ENCODE results near the gene RTN4. TPM values are rescaled to one million over a fixed set of nuclear protein-coding genes. Genes with fewer than 3 reads are reported as not detected.

Gene RTN4
- total RNA-seq, 2 donors from 2014 or later, result 190 to 249 TPM

GRCh38 chr2:54969295-54969939, 80.8 kb downstream of the RTN4 start:
- Histone ChIP-seq H3K4me1 (replicated peaks) (peaks cover 14% of the 10 kb centered on the region), H3K36me3 (no peaks in the 10 kb centered on the region), H3K9me3 (no peaks in the 10 kb centered on the region), H3K4me3 (no peak overlapping the region), H3K27me3 (replicated peaks; ENCODE audit: insufficient read depth) (no peaks in the 10 kb centered on the region), H3K27ac (no peak overlapping the region)
- TF ChIP-seq POLR2AphosphoS5 (IDR thresholded peaks at IDR 0.05), result no peak
- DNase-seq (ENCODE audit: low spot score), result no peak
- 86% methylated on average over 4 of the region's 4 CpGs for WGBS
- intact Hi-C loops (cut with DNase I), result no loop called here

- Histone ChIP-seq H3K27ac (no peak overlapping the region), H3K4me1 (replicated peaks) (peaks cover 11% of the 10 kb centered on the region), H3K4me3 (no peak overlapping the region), H3K27me3 (replicated peaks; ENCODE audit: insufficient read depth) (no peaks in the 10 kb centered on the region), H3K36me3 (no peaks in the 10 kb centered on the region), H3K9me3 (no peaks in the 10 kb centered on the region)
- intact Hi-C loops (cut with DNase I), result no loop called here
- DNase-seq (ENCODE audit: low spot score), result no peak
- TF ChIP-seq POLR2A (IDR thresholded peaks at IDR 0.05) (no peak), CTCF (IDR thresholded peaks at IDR 0.05) (no peak), POLR2AphosphoS5 (IDR thresholded peaks at IDR 0.05) (no peak)
- 95% methylated on average over 10 of the region's 10 CpGs for WGBS
Measured at GRCh38 chr2:54968561-54969218, 81.6 kb downstream of the RTN4 start.

GRCh38 chr2:54967759-54968365, 82.4 kb downstream of the RTN4 start:
- Histone ChIP-seq H3K27ac (no peak overlapping the region), H3K27me3 (replicated peaks; ENCODE audit: insufficient read depth) (no peaks in the 10 kb centered on the region), H3K9me3 (no peaks in the 10 kb centered on the region), H3K4me1 (replicated peaks) (peaks cover 3% of the 10 kb centered on the region), H3K36me3 (no peaks in the 10 kb centered on the region), H3K4me3 (no peak overlapping the region)
- WGBS, result 97% methylated on average over 18 of the region's 18 CpGs
- no peak for DNase-seq (ENCODE audit: low spot score)
- TF ChIP-seq CTCF (IDR thresholded peaks at IDR 0.05) (no peak), POLR2AphosphoS5 (IDR thresholded peaks at IDR 0.05) (no peak), POLR2A (IDR thresholded peaks at IDR 0.05) (no peak)
- intact Hi-C loops (cut with DNase I), result no loop called here

GRCh38 chr2:54967269-54967668, 83.0 kb downstream of the RTN4 start:
- Histone ChIP-seq H3K27me3 (replicated peaks; ENCODE audit: insufficient read depth) (no peaks in the 10 kb centered on the region), H3K36me3 (no peaks in the 10 kb centered on the region), H3K9me3 (no peaks in the 10 kb centered on the region), H3K4me1 (replicated peaks) (peaks cover 3% of the 10 kb centered on the region), H3K27ac (no peak overlapping the region), H3K4me3 (no peak overlapping the region)
- 76% methylated on average over 4 of the region's 4 CpGs for WGBS
- no peak for DNase-seq (ENCODE audit: low spot score)
- no peak for TF ChIP-seq POLR2AphosphoS5 (IDR thresholded peaks at IDR 0.05)
- no peak for TF ChIP-seq CTCF (IDR thresholded peaks at IDR 0.05)
- no peak for TF ChIP-seq POLR2A (IDR thresholded peaks at IDR 0.05)
- intact Hi-C loops (cut with DNase I), result no loop called here

GRCh38 chr2:54966837-54967236, 83.4 kb downstream of the RTN4 start:
- TF ChIP-seq POLR2AphosphoS5 (IDR thresholded peaks at IDR 0.05) (no peak), POLR2A (IDR thresholded peaks at IDR 0.05) (no peak), CTCF (IDR thresholded peaks at IDR 0.05) (no peak)
- intact Hi-C loops (cut with DNase I), result no loop called here
- 94% methylated on average over 3 of the region's 3 CpGs for WGBS

More at GRCh38 chr2:54966837-54967236, 83.4 kb downstream of the RTN4 start:
- Histone ChIP-seq H3K4me3 (no peak overlapping the region), H3K27ac (no peak overlapping the region), H3K36me3 (no peaks in the 10 kb centered on the region), H3K9me3 (no peaks in the 10 kb centered on the region), H3K27me3 (replicated peaks; ENCODE audit: insufficient read depth) (no peaks in the 10 kb centered on the region), H3K4me1 (replicated peaks) (peaks cover 3% of the 10 kb centered on the region)
- no peak for DNase-seq (ENCODE audit: low spot score)

Measured in prostate gland (tissue), 2 donors.